Stimulated activated CD8-positive, alpha-beta memory T cell treated with anti-CD3 and anti-CD28 coated beads, Interleukin-15, amount 100 ng/mL, for 24 hours (primary cell): ENCODE data around the gene MFSD6.
A peak's percentile ranks its signal among the peaks of the same experiment; 100 is the strongest.
"Not testable (repeated sequence)": the region's sequence is repeated elsewhere in the genome, so short reads cannot be mapped to it uniquely, and the experiment has no call there.

ENCODE experiments used
- DNase-seq: peaks from one replicate; pipeline ENCODE4 v3.0.0-alpha.2; 2020; ENCODE audit warnings: low read depth

Gene MFSD6

DNA sequence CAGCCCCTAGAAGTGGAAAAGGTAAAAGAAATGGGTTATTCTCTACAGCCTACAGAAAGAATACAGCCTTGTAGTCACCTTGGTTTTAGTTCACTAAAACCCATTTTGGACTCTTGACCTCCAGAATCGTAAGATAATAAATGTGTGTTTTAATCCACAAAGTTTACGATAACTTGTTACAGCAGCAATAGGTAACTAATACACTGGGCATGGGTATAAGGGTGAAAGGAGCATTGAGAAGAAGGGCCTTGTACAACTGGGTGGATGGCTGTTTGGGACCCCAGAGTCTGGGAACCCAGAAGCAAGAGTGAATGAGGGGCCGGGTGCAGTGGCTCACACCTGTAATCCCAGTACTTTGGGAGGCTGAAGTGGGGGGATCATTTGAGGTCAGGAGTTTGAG is 2.2 kb upstream of the MFSD6 start:
- no peak for DNase-seq

GRCh38 chr2:190406805-190407204 is 1.4 kb upstream of the MFSD6 start:
- no peak for DNase-seq

DNA sequence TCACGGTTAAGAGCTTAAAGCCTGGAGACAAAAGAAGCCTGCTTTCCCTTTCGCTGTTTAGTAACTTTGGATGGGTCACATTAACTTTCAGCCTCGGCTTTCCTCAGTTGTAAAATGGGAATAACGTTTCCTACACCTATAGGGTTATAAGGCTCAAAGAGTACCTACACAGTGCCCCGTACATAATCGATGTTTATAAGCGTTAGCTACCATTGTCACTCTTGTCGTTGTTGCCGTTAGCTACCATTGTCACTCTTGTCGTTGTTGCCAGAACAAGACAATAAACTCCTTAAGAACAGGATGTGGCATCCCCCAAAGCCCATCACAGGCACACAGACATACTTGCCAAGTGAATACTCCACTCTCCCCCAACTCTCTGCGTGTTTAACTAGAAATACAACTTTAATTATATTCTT is 901 bp upstream of the MFSD6 start:
- no peak for DNase-seq

DNA sequence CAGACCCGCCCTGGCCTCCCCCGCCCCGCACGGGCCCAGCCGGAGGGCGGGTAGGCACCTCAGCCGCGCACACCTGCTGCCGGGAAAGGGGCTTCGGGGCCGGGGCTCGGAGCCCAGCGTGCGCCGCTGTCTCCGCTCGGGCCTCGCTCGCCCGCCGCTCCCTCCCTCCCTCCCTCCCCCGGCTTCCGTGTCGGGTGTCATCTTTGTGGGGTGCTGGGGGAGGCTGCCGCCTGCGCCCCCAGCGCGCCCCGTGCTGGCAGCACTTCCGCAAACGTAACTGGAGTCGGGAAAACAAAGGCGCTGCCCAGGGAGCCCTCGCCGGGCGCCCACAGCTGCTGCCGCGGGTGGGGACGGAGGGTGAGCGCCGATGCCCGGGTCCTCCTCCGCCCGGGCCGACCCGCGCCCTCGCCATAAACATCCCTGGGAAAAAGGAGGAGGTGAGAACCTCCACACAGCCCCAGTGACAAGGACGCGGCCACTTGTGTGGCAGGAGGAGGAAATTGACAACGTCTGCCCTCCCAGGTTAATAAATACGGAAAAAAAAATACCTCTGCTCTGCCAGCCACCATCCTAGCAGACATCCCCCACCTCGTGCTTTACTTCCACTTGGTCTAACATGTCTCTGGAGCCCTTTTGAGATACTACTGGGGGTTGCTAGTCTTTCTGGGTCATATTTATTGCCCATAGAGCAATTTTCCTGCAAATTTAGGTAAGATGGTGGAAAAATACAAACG is 550 bp downstream of the MFSD6 start:
- peak; percentile 28 for DNase-seq

- DNase-seq: no peak
Measured at GRCh38 chr2:190409616-190410015, 1.5 kb downstream of the MFSD6 start.

- no peak for DNase-seq
Measured at GRCh38 chr2:190410166-190410565, 2.0 kb downstream of the MFSD6 start.

- DNase-seq: no peak
Measured at GRCh38 chr2:190412966-190413365, 4.8 kb downstream of the MFSD6 start.

GRCh38 chr2:190413421-190413820 is 5.3 kb downstream of the MFSD6 start:
- DNase-seq: no peak

GRCh38 chr2:190415251-190415650 is 7.1 kb downstream of the MFSD6 start:
- no peak for DNase-seq

- DNase-seq: no peak
Measured at GRCh38 chr2:190415794-190416775, 7.9 kb downstream of the MFSD6 start.

GRCh38 chr2:190417045-190417842 is 9.1 kb downstream of the MFSD6 start:
- DNase-seq: no peak

GRCh38 chr2:190418727-190419126 is 10.6 kb downstream of the MFSD6 start:
- DNase-seq: no peak

DNA sequence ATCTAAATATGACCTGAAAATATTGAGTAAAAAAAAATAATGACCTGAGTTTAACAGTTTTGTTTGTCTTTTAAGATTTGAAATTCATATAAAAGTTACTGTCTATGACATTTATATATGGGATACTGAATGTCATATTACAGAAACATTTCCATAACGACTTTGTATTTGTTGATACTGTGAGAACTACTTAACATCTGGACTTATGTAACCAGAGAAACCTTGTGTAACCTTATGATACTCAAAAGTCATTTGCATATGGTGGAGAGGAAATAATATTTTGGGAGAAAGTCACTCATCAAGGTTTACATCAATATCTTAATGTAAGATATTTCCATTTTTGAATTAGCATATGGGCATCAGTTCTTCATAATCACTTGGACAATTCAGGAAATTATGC is 12.6 kb downstream of the MFSD6 start:
- no peak for DNase-seq

GRCh38 chr2:190425221-190425866 is 17.2 kb downstream of the MFSD6 start:
- DNase-seq: no peak

DNA sequence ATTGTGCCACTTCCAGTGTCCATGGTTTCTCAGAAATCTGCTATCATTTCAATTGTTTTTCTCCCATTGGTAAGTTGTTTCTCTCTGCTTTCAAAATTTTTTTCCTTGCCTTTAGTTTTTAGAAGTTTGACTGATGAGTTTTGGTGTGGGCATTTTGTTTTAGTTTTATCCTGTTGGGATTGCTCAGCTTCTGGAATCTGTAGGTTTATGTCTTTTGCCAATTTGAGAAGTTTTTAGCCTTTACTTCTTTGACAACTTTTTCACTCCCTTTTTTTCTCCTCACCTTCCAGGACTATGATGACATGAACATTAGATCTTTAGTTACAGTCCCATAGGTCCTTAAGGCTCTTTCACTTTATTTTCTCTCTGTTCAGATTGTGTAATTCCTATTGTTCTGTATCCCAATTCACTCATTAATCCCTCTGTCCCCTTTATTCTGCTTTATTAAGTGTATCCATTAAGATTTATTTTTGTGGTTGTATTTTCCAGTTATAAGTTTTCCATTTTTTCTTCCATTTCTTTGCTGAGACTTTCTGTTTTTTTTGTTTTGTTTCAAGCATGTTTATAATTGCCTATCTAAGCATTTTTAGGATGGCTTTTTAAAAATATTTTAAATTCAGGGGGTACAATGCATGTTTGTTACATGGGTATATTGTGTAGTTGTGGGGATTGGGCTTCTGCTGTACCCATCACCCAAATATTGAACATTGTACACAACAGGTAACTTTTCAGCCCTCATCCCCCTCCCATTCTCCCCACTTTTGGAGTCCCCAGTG is 17.9 kb downstream of the MFSD6 start:
- no peak for DNase-seq

GRCh38 chr2:190430866-190431265 is 22.7 kb downstream of the MFSD6 start:
- not testable (repeated sequence) for DNase-seq

- no peak for DNase-seq
Measured at GRCh38 chr2:190431907-190432306, 23.8 kb downstream of the MFSD6 start.

- no peak for DNase-seq
Measured at GRCh38 chr2:190432567-190433231, 24.5 kb downstream of the MFSD6 start.

GRCh38 chr2:190435031-190435670 is 27.0 kb downstream of the MFSD6 start:
- DNase-seq: no peak

DNA sequence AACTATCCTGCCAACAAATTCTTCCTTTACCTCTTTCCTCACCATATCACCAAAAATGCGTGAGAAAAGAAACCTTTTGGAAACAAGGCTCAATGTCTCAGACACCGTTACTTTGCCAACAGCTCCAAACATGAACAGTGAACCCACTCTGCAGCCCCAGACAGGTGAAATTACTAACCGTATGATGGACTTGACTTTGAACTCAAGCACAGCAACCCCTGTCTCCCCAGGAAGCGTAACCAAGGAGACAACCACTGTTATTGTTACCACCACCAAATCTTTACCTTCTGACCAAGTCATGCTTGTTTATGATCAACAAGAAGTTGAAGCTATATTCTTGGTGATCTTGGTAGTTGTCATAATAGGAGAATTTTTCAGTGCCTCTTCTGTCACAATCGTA is 28.4 kb downstream of the MFSD6 start:
- DNase-seq: no peak
